ENCODE results near the gene VPS11. TPM values are rescaled to one million over a fixed set of nuclear protein-coding genes. Genes with fewer than 3 reads are reported as not detected.

The VPS11 gene
- total RNA-seq, 4 donors from 2014 or later: 30.2 to 44.1 (median 41.3) TPM

DNA sequence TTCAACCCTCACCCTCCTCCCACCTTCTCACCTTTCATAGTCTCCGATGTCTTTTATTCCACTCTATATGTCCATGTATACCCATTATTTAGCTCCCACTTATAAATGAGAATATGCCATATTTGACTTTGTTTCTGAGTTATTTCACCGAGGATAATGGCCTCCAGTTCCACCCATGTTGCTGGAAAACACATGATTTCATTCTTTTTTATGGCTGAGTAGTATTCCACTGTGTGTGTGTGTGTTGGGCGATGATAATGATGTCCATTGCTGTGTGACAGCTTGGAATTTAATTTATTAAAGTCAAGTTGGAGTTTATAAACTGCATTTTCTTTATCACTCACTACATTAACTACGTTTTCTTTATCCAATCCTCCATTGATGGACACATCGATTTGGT lies 50.6 kb downstream of the VPS11 start:
- intact Hi-C loops (cut with DNase I; ENCODE audit: low total_unique reads): no loop called here
- WGBS, 2 donors: 97 to 98% methylated on average over 5 of the region's 5 CpGs
- TF ChIP-seq, protein P1, sequence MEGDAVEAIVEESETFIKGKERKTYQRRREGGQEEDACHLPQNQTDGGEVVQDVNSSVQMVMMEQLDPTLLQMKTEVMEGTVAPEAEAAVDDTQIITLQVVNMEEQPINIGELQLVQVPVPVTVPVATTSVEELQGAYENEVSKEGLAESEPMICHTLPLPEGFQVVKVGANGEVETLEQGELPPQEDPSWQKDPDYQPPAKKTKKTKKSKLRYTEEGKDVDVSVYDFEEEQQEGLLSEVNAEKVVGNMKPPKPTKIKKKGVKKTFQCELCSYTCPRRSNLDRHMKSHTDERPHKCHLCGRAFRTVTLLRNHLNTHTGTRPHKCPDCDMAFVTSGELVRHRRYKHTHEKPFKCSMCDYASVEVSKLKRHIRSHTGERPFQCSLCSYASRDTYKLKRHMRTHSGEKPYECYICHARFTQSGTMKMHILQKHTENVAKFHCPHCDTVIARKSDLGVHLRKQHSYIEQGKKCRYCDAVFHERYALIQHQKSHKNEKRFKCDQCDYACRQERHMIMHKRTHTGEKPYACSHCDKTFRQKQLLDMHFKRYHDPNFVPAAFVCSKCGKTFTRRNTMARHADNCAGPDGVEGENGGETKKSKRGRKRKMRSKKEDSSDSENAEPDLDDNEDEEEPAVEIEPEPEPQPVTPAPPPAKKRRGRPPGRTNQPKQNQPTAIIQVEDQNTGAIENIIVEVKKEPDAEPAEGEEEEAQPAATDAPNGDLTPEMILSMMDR (IDR thresholded peaks at IDR 0.05): no peak
- TF ChIP-seq POLR2A (IDR thresholded peaks at IDR 0.05): no peak
- DNase-seq (ENCODE audit: low spot score in 2 of 2): no peak
- no peak overlapping the region for H3K4me3 ChIP-seq (ENCODE audit: low read depth, poor library complexity, severe bottlenecking)

GRCh38 chr11:119118946-119119345 lies 51.3 kb downstream of the VPS11 start:
- intact Hi-C loops (cut with DNase I; ENCODE audit: low total_unique reads): no loop called here
- H3K4me3 ChIP-seq (ENCODE audit: low read depth, poor library complexity, severe bottlenecking): no peak overlapping the region
- WGBS, 2 donors: 88 to 89% methylated on average over 1 of the region's 1 CpG
- DNase-seq (ENCODE audit: low spot score in 2 of 2): no peak
- TF ChIP-seq, protein P1 (IDR thresholded peaks at IDR 0.05): no peak
- TF ChIP-seq POLR2A (IDR thresholded peaks at IDR 0.05): no peak

DNA sequence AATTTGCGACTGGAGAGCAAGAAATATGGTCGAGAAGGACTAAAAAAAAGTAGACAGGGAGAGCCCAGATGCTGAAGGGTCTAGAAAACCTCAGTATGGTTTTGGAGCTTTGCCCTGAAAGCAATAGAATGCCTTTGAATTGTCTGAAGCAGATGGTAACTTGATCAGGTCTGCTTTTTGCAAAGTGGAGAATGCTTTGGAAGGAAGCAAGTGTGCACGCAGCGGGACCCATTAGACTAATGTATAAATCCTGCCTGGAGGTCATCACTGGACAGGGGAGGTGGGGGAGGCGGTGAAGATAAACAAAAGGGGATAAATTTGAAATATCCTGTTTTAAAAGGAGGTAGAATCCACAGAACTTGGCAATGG lies 53.0 kb downstream of the VPS11 start:
- no peak for DNase-seq (ENCODE audit: low spot score in 2 of 2)
- intact Hi-C loops (cut with DNase I; ENCODE audit: low total_unique reads): no loop called here
- 14 to 18% methylated on average over 5 of the region's 5 CpGs for WGBS, 2 donors
- TF ChIP-seq POLR2A (IDR thresholded peaks at IDR 0.05): no peak
- TF ChIP-seq, protein P1 (IDR thresholded peaks at IDR 0.05): no peak
- H3K4me3 ChIP-seq (ENCODE audit: low read depth, poor library complexity, severe bottlenecking): no peak overlapping the region

- 0 to 1% methylated on average over 23 to 39 of the region's 54 CpGs for WGBS, 2 donors
- intact Hi-C loops (cut with DNase I; ENCODE audit: low total_unique reads): no loop called here
- DNase-seq (ENCODE audit: low spot score in 2 of 2): peak; percentile 99 to 100
- peak within 1 kb of the TSS; percentile 80 for H3K4me3 ChIP-seq (ENCODE audit: low read depth, poor library complexity, severe bottlenecking)
- no peak for TF ChIP-seq POLR2A (IDR thresholded peaks at IDR 0.05)
- TF ChIP-seq, protein P1 (IDR thresholded peaks at IDR 0.05): no peak
These were observed 53.6 kb downstream of the VPS11 start, which contains the start of gene HINFP for GRCh38 chr11:119121008-119121810. TSS of gene HINFP (plus strand) at chr11:119121580. CDS start at chr11:119126945, 5,365 bp downstream.

DNA sequence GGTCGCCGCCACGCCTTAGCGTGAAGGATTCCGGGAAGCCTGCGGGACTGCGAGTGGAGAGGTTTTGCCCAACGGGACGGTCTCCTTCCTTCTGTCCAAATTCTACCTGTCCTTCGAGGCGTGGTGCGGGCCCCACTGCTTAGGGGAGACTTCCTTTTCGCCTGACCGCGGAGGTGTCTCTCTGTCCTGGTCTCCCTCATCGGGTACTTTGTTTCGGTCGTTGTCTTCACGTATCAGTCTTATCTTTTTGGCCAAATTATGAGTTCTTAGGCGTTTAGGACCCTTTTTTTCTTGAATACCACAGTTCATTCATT lies 54.1 kb downstream of the VPS11 start:
- no peak for TF ChIP-seq POLR2A (IDR thresholded peaks at IDR 0.05)
- TF ChIP-seq, protein P1 (IDR thresholded peaks at IDR 0.05): no peak
- no peak for DNase-seq (ENCODE audit: low spot score in 2 of 2)
- H3K4me3 ChIP-seq (ENCODE audit: low read depth, poor library complexity, severe bottlenecking): peak overlapping the region; percentile 80
- intact Hi-C loops (cut with DNase I; ENCODE audit: low total_unique reads): no loop called here
- 0% methylated on average over 16 to 19 of the region's 20 CpGs for WGBS, 2 donors

DNA sequence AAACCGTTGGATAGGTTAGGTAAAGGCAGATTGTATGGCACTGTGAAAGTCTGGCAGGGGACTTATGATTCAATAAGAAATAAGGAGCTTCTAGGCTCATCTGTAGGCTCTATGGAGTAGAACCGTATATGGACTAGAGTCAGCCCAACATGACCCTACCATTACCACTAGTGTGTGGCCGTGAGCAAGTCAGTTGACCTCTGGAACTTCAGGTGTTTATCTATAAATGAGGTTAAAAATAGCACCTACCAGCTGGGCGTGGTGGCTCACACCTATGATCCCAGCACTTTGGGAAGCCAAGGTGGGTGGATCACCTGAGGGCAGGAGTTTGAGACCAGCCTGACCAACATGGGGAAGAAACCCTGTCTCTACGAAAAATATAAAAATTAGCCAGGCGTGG lies 58.2 kb downstream of the VPS11 start:
- WGBS, 2 donors: 63 to 74% methylated on average over 6 of the region's 6 CpGs
- no peak overlapping the region for H3K4me3 ChIP-seq (ENCODE audit: low read depth, poor library complexity, severe bottlenecking)
- TF ChIP-seq POLR2A (IDR thresholded peaks at IDR 0.05): no peak
- TF ChIP-seq, protein P1 (IDR thresholded peaks at IDR 0.05): no peak
- DNase-seq (ENCODE audit: low spot score in 2 of 2): no peak
- intact Hi-C loops (cut with DNase I; ENCODE audit: low total_unique reads): no loop called here

Data from lower leg skin (tissue), 4 donors.